HCT116 (cell line): Measurements from ENCODE around the gene STK39. TPM values are rescaled to one million over a fixed set of nuclear protein-coding genes. Genes with fewer than 3 reads are reported as not detected.

ENCODE experiments used
- ATAC-seq: fragments of 200-7000 bp; cut with Tn5 transposase; 2 replicates; pipeline ENCODE4 v1.9.1; 2020; ENCODE audit warnings: mild to moderate bottlenecking, moderate library complexity
- BruUV-seq: library from RNA; stranded (reverse); fragments of 400-500 nt; replicated peaks from 2 replicates; lab custom pipeline; 2021; lab: Mats Ljungman, UMichigan
- CTCF ChIA-PET: fragments of 300-600 bp; sonication (Branson Sonifier 250); formaldehyde crosslinking; loops from one replicate; lab custom pipeline; 2021; ENCODE audit warnings: antibody characterized with exemption; lab: Charles Lee
- POLR2A ChIA-PET: fragments of 300-600, 350-600 bp; sonication (Branson Sonifier 250); formaldehyde crosslinking; loops from one replicate; lab custom pipeline; 2021; ENCODE audit warnings: antibody characterized with exemption; lab: Charles Lee
- RAD21 ChIA-PET, 2 experiments: fragments of 300-600 bp; sonication (Branson Sonifier 250); formaldehyde crosslinking; loops; one replicate each; lab custom pipeline; 2023; ENCODE audit warnings: low total read pairs in 2 of 2; ENCODE audit not compliant: uncharacterized antibody in 2 of 2, unreplicated experiment in 2 of 2, low non-redundant PET in 1 of 2; lab: Charles Lee
- DNase-seq: peaks from one replicate; pipeline ENCODE4 v3.0.0-alpha.2; 2010; ENCODE audit warnings: low read depth, low spot score
- H2AFZ ChIP-seq: fragments of 200-600 bp; shearing (Covaris generic), sonication (generic); 2 replicates; pipeline ENCODE4 v1.6.1; 2017; ENCODE audit warnings: low read depth, mixed run types, mixed read lengths, antibody characterized with exemption, low read length; ENCODE audit not compliant: poor library complexity, severe bottlenecking
- H3K27ac ChIP-seq: 2 replicates; pipeline ENCODE4 v1.5.1; 2012; ENCODE audit warnings: low read depth, low read length
- H3K27me3 ChIP-seq: fragments of 200-600 bp; sonication (generic); 2 replicates; pipeline ENCODE4 v1.6.1; 2016; ENCODE audit warnings: mixed run types, low read length, mixed read lengths; ENCODE audit not compliant: insufficient read depth
- H3K36me3 ChIP-seq, 2 experiments: fragments of 200-500 bp in 1 of 2; fragments of 200-600 bp in 1 of 2; sonication (Bioruptor generic) in 1 of 2; sonication (generic) in 1 of 2; 2 replicates each; pipeline versions ENCODE4 v1.5.1 to v1.6.1; 2014 to 2016; ENCODE audit warnings: low read length in 2 of 2, inconsistent platforms in 1 of 2, mixed read lengths in 1 of 2, mixed run types in 1 of 2; ENCODE audit not compliant: insufficient read depth in 2 of 2, control insufficient read depth in 1 of 2
- H3K4me1 ChIP-seq, 2 experiments: fragments of 200-600 bp in 1 of 2; sonication (generic) in 1 of 2; 2 replicates each; pipeline versions ENCODE4 v1.5.1 to v1.6.1; 2012 to 2017; ENCODE audit warnings: low read length in 2 of 2, inconsistent platforms in 1 of 2, mild to moderate bottlenecking in 1 of 2, mixed read lengths in 1 of 2, mixed run types in 1 of 2, moderate library complexity in 1 of 2; ENCODE audit not compliant: insufficient read depth in 2 of 2, control insufficient read depth in 1 of 2
- H3K4me2 ChIP-seq: fragments of 200-600 bp; sonication (generic); 2 replicates; pipeline ENCODE4 v1.6.1; 2017; ENCODE audit warnings: mixed run types, low read length, mixed read lengths
- H3K4me3 ChIP-seq, 2 experiments: fragments of 200-600 bp in 1 of 2; sonication (generic) in 1 of 2; replicated peaks in 1 of 2; 2 replicates each; pipeline ENCODE4 v1.5.1; 2011 to 2016; ENCODE audit warnings: low read length in 2 of 2, control low read depth in 1 of 2, low read depth in 1 of 2, mild to moderate bottlenecking in 1 of 2, mixed read lengths in 1 of 2, mixed run types in 1 of 2
- H3K79me2 ChIP-seq: fragments of 200-600 bp; sonication (generic); 2 replicates; pipeline ENCODE4 v1.6.1; 2017; ENCODE audit warnings: mild to moderate bottlenecking, mixed run types, low read length, moderate library complexity, mixed read lengths; ENCODE audit not compliant: insufficient read depth
- H3K9ac ChIP-seq: fragments of 200-600 bp; sonication (generic); 2 replicates; pipeline ENCODE4 v1.6.1; 2016; ENCODE audit warnings: low read length, mixed read lengths
- H3K9me2 ChIP-seq: fragments of 200-600 bp; sonication (generic), shearing (Covaris generic); 2 replicates; pipeline ENCODE4 v1.6.1; 2017; ENCODE audit warnings: mixed run types, mild to moderate bottlenecking, moderate library complexity; ENCODE audit not compliant: insufficient read depth
- H3K9me3 ChIP-seq, 2 experiments: fragments of 200-500 bp in 1 of 2; fragments of 200-600 bp in 1 of 2; sonication (Bioruptor generic) in 1 of 2; sonication (generic) in 1 of 2; 2 replicates each; pipeline ENCODE4 v1.6.1; 2014 to 2017; ENCODE audit warnings: low read length in 2 of 2, mixed read lengths in 2 of 2, inconsistent platforms in 1 of 2, low read depth in 1 of 2, mild to moderate bottlenecking in 1 of 2, mixed run types in 1 of 2, moderate library complexity in 1 of 2; ENCODE audit not compliant: control insufficient read depth in 1 of 2, insufficient read depth in 1 of 2
- H4K20me1 ChIP-seq: fragments of 200-600 bp; sonication (generic), shearing (Covaris generic); 2 replicates; pipeline ENCODE4 v1.6.1; 2017; ENCODE audit warnings: mixed run types, mild to moderate bottlenecking, moderate library complexity; ENCODE audit not compliant: insufficient read depth
- CEBPB ChIP-seq: IDR thresholded peaks from 2 replicates; pipeline ENCODE4 v1.6.1; 2012; ENCODE audit warnings: low read depth
- EGR1 ChIP-seq: IDR thresholded peaks from 2 replicates; pipeline ENCODE4 v1.6.1; 2012; ENCODE audit warnings: low read depth
- ELF1 ChIP-seq: IDR thresholded peaks from 2 replicates; pipeline ENCODE4 v1.6.1; 2012; ENCODE audit warnings: low read depth, borderline replicate concordance
- EZH2phosphoT487 ChIP-seq: fragments of 200-600 bp; IDR thresholded peaks from 2 replicates; pipeline ENCODE4 v1.6.1; 2018; ENCODE audit warnings: antibody characterized with exemption, borderline replicate concordance
- JUND ChIP-seq: IDR thresholded peaks from 2 replicates; pipeline ENCODE4 v1.6.1; 2012
- POLR2A ChIP-seq: IDR thresholded peaks from 2 replicates; pipeline ENCODE4 v1.7.0; 2011; ENCODE audit warnings: borderline replicate concordance; ENCODE audit not compliant: insufficient read depth, insufficient read length; ENCODE audit errors: extremely low read depth
- POLR2AphosphoS5 ChIP-seq: IDR thresholded peaks from 2 replicates; pipeline ENCODE4 v1.6.1; 2011; ENCODE audit warnings: mild to moderate bottlenecking, low read depth, low read length, moderate library complexity
- RAD21 ChIP-seq: IDR thresholded peaks from 2 replicates; pipeline ENCODE4 v1.6.1; 2012; ENCODE audit warnings: low read depth, mild to moderate bottlenecking
- SIN3A ChIP-seq: IDR thresholded peaks from 2 replicates; pipeline ENCODE4 v1.6.1; 2012; ENCODE audit warnings: low read depth
- SP1 ChIP-seq: IDR thresholded peaks from 2 replicates; pipeline ENCODE4 v1.6.1; 2012; ENCODE audit warnings: low read depth
- SRF ChIP-seq: IDR thresholded peaks from 2 replicates; pipeline ENCODE4 v1.6.1; 2012; ENCODE audit warnings: low read depth
- YY1 ChIP-seq: IDR thresholded peaks from 2 replicates; pipeline ENCODE4 v1.6.1; 2011; ENCODE audit warnings: low read length, low read depth, moderate library complexity, mild to moderate bottlenecking; ENCODE audit not compliant: insufficient replicate concordance; ENCODE audit errors: extremely low read depth
- ZNF274 ChIP-seq: fragments of 200-500 bp; sonication (Bioruptor generic); IDR thresholded peaks from 2 replicates; pipeline ENCODE4 v1.6.1; 2014; ENCODE audit warnings: mild to moderate bottlenecking, low read depth, low read length, inconsistent platforms
- intact Hi-C: fragments of 100-400 bp; cut with micrococcal nuclease; formaldehyde crosslinking; loops from 2 replicates; pipeline ENCODE4 v1.10.0; 2022
- total RNA-seq: library from RNA; stranded (reverse); gene quantifications from one replicate; pipeline ENCODE4 v1.2.1, GENCODE V29; 2021; ENCODE audit not compliant: unreplicated experiment
- TF ChIP-seq, protein P1 (sequence below): IDR thresholded peaks from 2 replicates; pipeline ENCODE4 v1.6.1; 2011; ENCODE audit warnings: mild to moderate bottlenecking, low read length, moderate library complexity; ENCODE audit not compliant: insufficient replicate concordance; ENCODE audit errors: extremely low read depth
- TF ChIP-seq, protein P2 (sequence below), 3 experiments: fragments of 200-600 bp in 1 of 3; sonication (generic) in 1 of 3; IDR thresholded peaks in 2 of 3; conservative IDR thresholded peaks in 1 of 3; 2 replicates each; pipeline ENCODE4 v1.5.1; 2012 to 2017; ENCODE audit warnings: low read depth in 2 of 3, low read length in 2 of 3, antibody characterized with exemption in 1 of 3, borderline replicate concordance in 1 of 3, control low read depth in 1 of 3, mild to moderate bottlenecking in 1 of 3, mixed read lengths in 1 of 3, mixed run types in 1 of 3, moderate library complexity in 1 of 3; ENCODE audit not compliant: insufficient read depth in 1 of 3
- TF ChIP-seq, protein P3 (sequence below): IDR thresholded peaks from 2 replicates; pipeline ENCODE4 v1.6.1; 2012
- TF ChIP-seq, protein P4 (sequence below): IDR thresholded peaks from 2 replicates; pipeline ENCODE4 v1.6.1; 2012

Gene STK39
- total RNA-seq, 1 experiment from 2014 or later: 118 TPM

DNA sequence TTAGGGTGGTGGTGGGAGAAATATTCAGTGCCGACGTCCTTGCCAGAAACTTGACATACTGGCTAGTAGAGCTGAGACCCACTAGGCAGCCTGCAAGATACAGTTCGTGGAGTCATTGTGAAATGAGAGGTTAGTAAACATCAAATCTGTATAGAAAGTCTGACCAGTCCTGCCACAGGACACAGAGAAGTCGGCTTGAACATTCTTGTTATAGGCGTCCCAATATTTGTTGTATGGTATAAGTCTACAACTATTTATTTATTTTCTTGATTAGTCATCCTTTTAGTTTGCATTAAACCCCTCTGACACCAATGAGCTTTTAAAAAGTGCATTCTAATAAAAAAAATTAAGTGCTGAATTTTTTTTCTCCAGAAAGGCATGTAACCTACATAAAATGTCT, 265.4 kb downstream of the STK39 start:
- Histone ChIP-seq H2AFZ (no peak overlapping the region), H3K9ac (no peak overlapping the region), H3K9me2 (no peaks in the 10 kb centered on the region), H3K27ac (no peak overlapping the region), H3K79me2 (no peaks in the 10 kb centered on the region; the same call in 1 of the 2 replicates), H3K4me3 (no peak overlapping the region), H4K20me1 (no peaks in the 10 kb centered on the region), H3K4me1 (no peaks in the 10 kb centered on the region), H3K4me2 (no peak overlapping the region), H3K27me3 (no peaks in the 10 kb centered on the region), H3K36me3 (peaks cover 0 to 11% of the 10 kb centered on the region in 2 experiments; a peak in 1 of 4 replicates), H3K9me3 (no peaks in the 10 kb centered on the region)
- intact Hi-C loops: no loop called here
- no peak for ATAC-seq
- ChIA-PET CTCF (no interaction called here), RAD21 (no interaction called here), POLR2A (no interaction called here)
- no peak for DNase-seq
- TF ChIP-seq EZH2phosphoT487: no peak
- TF ChIP-seq ELF1: no peak
- TF ChIP-seq, protein P1, sequence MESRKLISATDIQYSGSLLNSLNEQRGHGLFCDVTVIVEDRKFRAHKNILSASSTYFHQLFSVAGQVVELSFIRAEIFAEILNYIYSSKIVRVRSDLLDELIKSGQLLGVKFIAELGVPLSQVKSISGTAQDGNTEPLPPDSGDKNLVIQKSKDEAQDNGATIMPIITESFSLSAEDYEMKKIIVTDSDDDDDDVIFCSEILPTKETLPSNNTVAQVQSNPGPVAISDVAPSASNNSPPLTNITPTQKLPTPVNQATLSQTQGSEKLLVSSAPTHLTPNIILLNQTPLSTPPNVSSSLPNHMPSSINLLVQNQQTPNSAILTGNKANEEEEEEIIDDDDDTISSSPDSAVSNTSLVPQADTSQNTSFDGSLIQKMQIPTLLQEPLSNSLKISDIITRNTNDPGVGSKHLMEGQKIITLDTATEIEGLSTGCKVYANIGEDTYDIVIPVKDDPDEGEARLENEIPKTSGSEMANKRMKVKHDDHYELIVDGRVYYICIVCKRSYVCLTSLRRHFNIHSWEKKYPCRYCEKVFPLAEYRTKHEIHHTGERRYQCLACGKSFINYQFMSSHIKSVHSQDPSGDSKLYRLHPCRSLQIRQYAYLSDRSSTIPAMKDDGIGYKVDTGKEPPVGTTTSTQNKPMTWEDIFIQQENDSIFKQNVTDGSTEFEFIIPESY: no peak
- TF ChIP-seq POLR2AphosphoS5: no peak
- TF ChIP-seq SRF: no peak
- no peak for TF ChIP-seq RAD21
- no peak for TF ChIP-seq JUND
- TF ChIP-seq, protein P2, sequence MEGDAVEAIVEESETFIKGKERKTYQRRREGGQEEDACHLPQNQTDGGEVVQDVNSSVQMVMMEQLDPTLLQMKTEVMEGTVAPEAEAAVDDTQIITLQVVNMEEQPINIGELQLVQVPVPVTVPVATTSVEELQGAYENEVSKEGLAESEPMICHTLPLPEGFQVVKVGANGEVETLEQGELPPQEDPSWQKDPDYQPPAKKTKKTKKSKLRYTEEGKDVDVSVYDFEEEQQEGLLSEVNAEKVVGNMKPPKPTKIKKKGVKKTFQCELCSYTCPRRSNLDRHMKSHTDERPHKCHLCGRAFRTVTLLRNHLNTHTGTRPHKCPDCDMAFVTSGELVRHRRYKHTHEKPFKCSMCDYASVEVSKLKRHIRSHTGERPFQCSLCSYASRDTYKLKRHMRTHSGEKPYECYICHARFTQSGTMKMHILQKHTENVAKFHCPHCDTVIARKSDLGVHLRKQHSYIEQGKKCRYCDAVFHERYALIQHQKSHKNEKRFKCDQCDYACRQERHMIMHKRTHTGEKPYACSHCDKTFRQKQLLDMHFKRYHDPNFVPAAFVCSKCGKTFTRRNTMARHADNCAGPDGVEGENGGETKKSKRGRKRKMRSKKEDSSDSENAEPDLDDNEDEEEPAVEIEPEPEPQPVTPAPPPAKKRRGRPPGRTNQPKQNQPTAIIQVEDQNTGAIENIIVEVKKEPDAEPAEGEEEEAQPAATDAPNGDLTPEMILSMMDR (IDR thresholded peaks at IDR 0.05 in 2 of 3, conservative IDR thresholded peaks at IDR 0.05 in 1 of 3; ENCODE audit: borderline replicate concordance in 1 of 3, insufficient read depth in 1 of 3, low read depth in 2 of 3, low read length in 2 of 3): no peak
- no peak for TF ChIP-seq EGR1
- no peak for TF ChIP-seq ZNF274
- no peak for TF ChIP-seq YY1
- no peak for TF ChIP-seq SP1
- no peak for TF ChIP-seq SIN3A
- TF ChIP-seq, protein P3, sequence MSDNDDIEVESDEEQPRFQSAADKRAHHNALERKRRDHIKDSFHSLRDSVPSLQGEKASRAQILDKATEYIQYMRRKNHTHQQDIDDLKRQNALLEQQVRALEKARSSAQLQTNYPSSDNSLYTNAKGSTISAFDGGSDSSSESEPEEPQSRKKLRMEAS: no peak
- TF ChIP-seq, protein P4, sequence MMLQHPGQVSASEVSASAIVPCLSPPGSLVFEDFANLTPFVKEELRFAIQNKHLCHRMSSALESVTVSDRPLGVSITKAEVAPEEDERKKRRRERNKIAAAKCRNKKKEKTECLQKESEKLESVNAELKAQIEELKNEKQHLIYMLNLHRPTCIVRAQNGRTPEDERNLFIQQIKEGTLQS: no peak
- TF ChIP-seq CEBPB: no peak
- no peak for TF ChIP-seq POLR2A
- BruUV-seq: no TSS peak
